HepG2 (cell line): ENCODE results near the gene CPVL. TPM values are rescaled to one million over a fixed set of nuclear protein-coding genes. Genes with fewer than 3 reads are reported as not detected.

Experiments used
- ATAC-seq: fragments of 200-7000 bp; cut with Tn5 transposase; 3 replicates; pipeline ENCODE4 v1.9.1; 2020; ENCODE audit warnings: mild to moderate bottlenecking, moderate library complexity
- BruUV-seq: library from RNA; stranded (reverse); fragments of 400-500 nt; replicated peaks from 2 replicates; lab custom pipeline; 2021; lab: Mats Ljungman, UMichigan
- CTCF ChIA-PET: fragments of 300-600 bp; formaldehyde crosslinking; extraction: SDS; loops from one replicate; lab custom pipeline; 2021; ENCODE audit warnings: low total read pairs, inconsistent platforms, low intra/inter-chr PET ratio; lab: Yijun Ruan, JAX
- POLR2A ChIA-PET: fragments of 350-600 bp; sonication (Branson Sonifier 250); formaldehyde crosslinking; loops from one replicate; lab custom pipeline; 2020; ENCODE audit warnings: antibody characterized with exemption, inconsistent platforms; lab: Yijun Ruan, JAX
- DNase-seq: peaks from one replicate; pipeline ENCODE4 v3.0.0-alpha.2; 2015; ENCODE audit warnings: low spot score
- FAIRE-seq: peaks from 3 replicates; lab custom pipeline; 2011; peaks lifted over from hg19 to GRCh38; lab: Jason Lieb, UNC
- H2AFZ ChIP-seq: one replicate; pipeline ENCODE4 v1.6.1; 2011; ENCODE audit warnings: low read length, inconsistent platforms
- H3K27ac ChIP-seq: fragments of 300-600 bp; 3 replicates; pipeline ENCODE4 v1.8.0; 2011; ENCODE audit warnings: mixed run types, mild to moderate bottlenecking, mixed read lengths, low read length, inconsistent platforms; ENCODE audit not compliant: insufficient read depth; ENCODE audit errors: extremely low read length
- H3K27me3 ChIP-seq, 2 experiments: fragments of 200-600 bp in 1 of 2; 2 replicates in 1 of 2; 3 replicates in 1 of 2; pipeline versions ENCODE4 v1.6.0 to v1.8.0; 2011; ENCODE audit warnings: low read length in 2 of 2, mild to moderate bottlenecking in 2 of 2, moderate library complexity in 2 of 2, inconsistent platforms in 1 of 2; ENCODE audit not compliant: insufficient read depth in 2 of 2, control insufficient read depth in 1 of 2
- H3K36me3 ChIP-seq, 2 experiments: fragments of 200-600 bp in 1 of 2; replicated peaks in 1 of 2; 2 replicates in 1 of 2; 3 replicates in 1 of 2; pipeline versions ENCODE4 v1.5.1 to v1.8.0; 2011; ENCODE audit warnings: low read length in 2 of 2, inconsistent platforms in 1 of 2; ENCODE audit not compliant: insufficient read depth in 2 of 2, control insufficient read depth in 1 of 2
- H3K4me1 ChIP-seq: 2 replicates; pipeline ENCODE4 v1.5.1; 2012; ENCODE audit warnings: low read length, inconsistent platforms; ENCODE audit not compliant: insufficient read depth
- H3K4me2 ChIP-seq: 2 replicates; pipeline ENCODE4 v1.6.0; 2011; ENCODE audit warnings: low read depth, low read length, inconsistent platforms
- H3K4me3 ChIP-seq, 3 experiments: fragments of 200-600 bp in 1 of 3; sonication (generic), shearing (Covaris generic) in 1 of 3; replicated peaks in 1 of 3; 2 replicates each; pipeline ENCODE4 v1.5.1; 2011 to 2016; ENCODE audit warnings: low read length in 3 of 3, inconsistent platforms in 2 of 3, low read depth in 2 of 3, mild to moderate bottlenecking in 2 of 3, control low read depth in 1 of 3, mixed read lengths in 1 of 3; ENCODE audit not compliant: insufficient read depth in 1 of 3
- H3K79me2 ChIP-seq: one replicate; pipeline ENCODE4 v1.6.1; 2011; ENCODE audit warnings: low read length, inconsistent platforms; ENCODE audit not compliant: insufficient read depth
- H3K9ac ChIP-seq: 2 replicates; pipeline ENCODE4 v1.6.0; 2011; ENCODE audit warnings: mild to moderate bottlenecking, low read depth, low read length, inconsistent platforms; ENCODE audit not compliant: insufficient read depth
- H3K9me3 ChIP-seq: 2 replicates; pipeline ENCODE4 v1.5.1; 2012; ENCODE audit warnings: mild to moderate bottlenecking, low read length
- H4K20me1 ChIP-seq: 2 replicates; pipeline ENCODE4 v1.6.0; 2011; ENCODE audit warnings: inconsistent platforms, mild to moderate bottlenecking, low read length, moderate library complexity; ENCODE audit not compliant: insufficient read depth
- REL ChIP-seq: sonication (generic); formaldehyde crosslinking; conservative IDR thresholded peaks from 2 replicates; pipeline ENCODE4 v1.8.0; 2022; ENCODE audit warnings: mild to moderate bottlenecking, missing genetic modification reagents, moderate library complexity
- SRSF4 ChIP-seq: fragments of 200-400 bp; formaldehyde crosslinking; IDR thresholded peaks from one replicate; pipeline ENCODE4 v1.6.1; 2018; ENCODE audit warnings: mild to moderate bottlenecking, low read depth, low read length, moderate library complexity; ENCODE audit not compliant: poor library complexity, severe bottlenecking
- ZBTB7B ChIP-seq: sonication (generic); formaldehyde crosslinking; IDR thresholded peaks from 2 replicates; pipeline ENCODE4 v1.4.0; 2020; ENCODE audit warnings: missing genetic modification reagents
- ZKSCAN5 ChIP-seq: sonication (generic); formaldehyde crosslinking; IDR thresholded peaks from 2 replicates; pipeline ENCODE4 v1.5.1; 2020; ENCODE audit warnings: mild to moderate bottlenecking, missing genetic modification reagents
- ZKSCAN8 ChIP-seq: IDR thresholded peaks from 2 replicates; pipeline ENCODE4 v1.6.1; 2016; ENCODE audit warnings: borderline replicate concordance, missing genetic modification reagents, missing compliant biosample characterization
- ZNF10 ChIP-seq: sonication (generic); formaldehyde crosslinking; IDR thresholded peaks from 2 replicates; pipeline ENCODE4 v1.4.0; 2020; ENCODE audit warnings: mild to moderate bottlenecking, low read depth, missing genetic modification reagents, borderline replicate concordance
- ZNF138 ChIP-seq: sonication (generic); formaldehyde crosslinking; IDR thresholded peaks from 2 replicates; pipeline ENCODE4 v1.5.0; 2020; ENCODE audit warnings: mild to moderate bottlenecking, low read depth, missing genetic modification reagents
- ZNF251 ChIP-seq: sonication (generic); formaldehyde crosslinking; IDR thresholded peaks from 2 replicates; pipeline ENCODE4 v1.9.0; 2021; ENCODE audit warnings: mild to moderate bottlenecking, missing genetic modification reagents
- ZNF30 ChIP-seq: sonication (generic); formaldehyde crosslinking; IDR thresholded peaks from 2 replicates; pipeline ENCODE4 v1.5.0; 2020; ENCODE audit warnings: mild to moderate bottlenecking, missing genetic modification reagents
- ZSCAN22 ChIP-seq: sonication (generic); formaldehyde crosslinking; IDR thresholded peaks from 2 replicates; pipeline ENCODE4 v1.4.0; 2020; ENCODE audit warnings: mild to moderate bottlenecking, missing genetic modification reagents
- WGBS: methylation state at CpG from one replicate; pipeline ENCODE4 v1.1.6; 2017; ENCODE audit warnings: low lambda C conversion rate; 5-methylcytosine and 5-hydroxymethylcytosine counted together
- in situ Hi-C: cut with HindIII; loops from 2 replicates; pipeline ENCODE4 v1.10.0; 2017; ENCODE audit warnings: low pct_unique_long_range_greater_than_20kb; ENCODE audit not compliant: extremely low pct_ligation_motif_present
- intact Hi-C: fragments of 100-400 bp; cut with micrococcal nuclease; formaldehyde crosslinking; loops from one replicate; pipeline ENCODE4 v1.10.0; 2022; ENCODE audit not compliant: unreplicated experiment
- polyA plus RNA-seq, 8 experiments: library from polyadenylated mRNA; depleted of rRNA in 3 of 8; stranded (reverse) in 7 of 8; unstranded in 1 of 8; fragments of >200 nt; fragmentation: Illumina TruSeq in 4 of 8; extraction: Trizol in 4 of 8; gene quantifications; 2 replicates each; pipeline versions ENCODE4 v1.2.1 to v1.2.3, GENCODE V29; 2011 to 2016; ENCODE audit warnings: low read depth in 4 of 8, missing spikeins in 1 of 8, mixed read lengths in 1 of 8; ENCODE audit not compliant: insufficient read depth in 1 of 8
- total RNA-seq, 5 experiments: library from RNA; depleted of rRNA; stranded (reverse); fragments of >200 nt; fragmentation: Illumina TruSeq; extraction: Trizol; gene quantifications; 2 replicates each; pipeline ENCODE4 v1.2.3, GENCODE V29; 2016; ENCODE audit warnings: low read depth in 1 of 5
- TF ChIP-seq, protein P1 (sequence below), 2 experiments: IDR thresholded peaks; 2 replicates each; pipeline ENCODE4 v1.6.1; 2011 to 2012; ENCODE audit warnings: low read length in 2 of 2, borderline replicate concordance in 1 of 2, low read depth in 1 of 2, mild to moderate bottlenecking in 1 of 2, moderate library complexity in 1 of 2
- TF ChIP-seq, protein P2 (sequence below), 2 experiments: sonication (generic) in 1 of 2; formaldehyde crosslinking in 1 of 2; IDR thresholded peaks; 2 replicates each; pipeline versions ENCODE4 v1.5.1 to v1.6.1; 2011 to 2020; ENCODE audit warnings: borderline replicate concordance in 1 of 2, low read depth in 1 of 2, low read length in 1 of 2, mild to moderate bottlenecking in 1 of 2, missing genetic modification reagents in 1 of 2, moderate library complexity in 1 of 2

CPVL gene
- total and polyA plus RNA-seq, 2 of the 13 experiments (the other 11 are each of a cell fraction or from before 2014, with no cell fraction given) = 59.2 to 294 TPM

DNA sequence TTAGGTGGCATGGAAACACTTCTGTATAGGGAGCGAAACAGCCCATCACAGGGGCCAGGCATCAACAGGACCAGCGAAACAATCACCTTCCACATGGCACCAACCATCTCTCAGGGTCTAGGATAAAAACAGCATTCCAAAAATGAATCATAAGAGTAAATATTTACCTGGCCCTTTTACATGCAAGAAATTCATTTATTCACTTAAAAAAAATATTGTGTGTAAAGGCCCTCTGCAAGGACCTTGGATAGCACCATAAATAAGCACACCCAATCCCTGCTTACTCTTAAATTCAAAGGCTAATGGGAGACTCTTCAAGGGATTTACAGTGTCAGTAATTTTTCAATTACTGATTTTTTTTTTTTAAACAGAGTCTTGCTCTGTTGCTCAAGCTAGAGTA lies 25.4 kb downstream of the CPVL start:
- H2AFZ ChIP-seq = no peak overlapping the region
- CTCF ChIA-PET = no interaction called here
- H3K9ac ChIP-seq = no peak overlapping the region
- no peak overlapping the region for H3K27ac ChIP-seq
- in situ Hi-C loops (loop anchor here (10.0 kb wide), 1 partner anchor 284 kb away; no protein-coding TSS in a partner anchor), intact Hi-C loops (no loop called here)
- ATAC-seq (no peak), DNase-seq (no peak), FAIRE-seq (no peak)
- H3K4me1 ChIP-seq = peaks cover 24% of the 10 kb centered on the region
- no peaks in the 10 kb centered on the region for H3K27me3 ChIP-seq
- POLR2A ChIA-PET = interaction anchor here (1.7 kb wide), 1 partner anchor 70 kb away, joined by 5 read pairs; no protein-coding TSS in a partner anchor
- BruUV-seq = no TSS peak
- H3K79me2 ChIP-seq = no peaks in the 10 kb centered on the region
- TF ChIP-seq SRSF4 = no peak
- TF ChIP-seq, protein P1, sequence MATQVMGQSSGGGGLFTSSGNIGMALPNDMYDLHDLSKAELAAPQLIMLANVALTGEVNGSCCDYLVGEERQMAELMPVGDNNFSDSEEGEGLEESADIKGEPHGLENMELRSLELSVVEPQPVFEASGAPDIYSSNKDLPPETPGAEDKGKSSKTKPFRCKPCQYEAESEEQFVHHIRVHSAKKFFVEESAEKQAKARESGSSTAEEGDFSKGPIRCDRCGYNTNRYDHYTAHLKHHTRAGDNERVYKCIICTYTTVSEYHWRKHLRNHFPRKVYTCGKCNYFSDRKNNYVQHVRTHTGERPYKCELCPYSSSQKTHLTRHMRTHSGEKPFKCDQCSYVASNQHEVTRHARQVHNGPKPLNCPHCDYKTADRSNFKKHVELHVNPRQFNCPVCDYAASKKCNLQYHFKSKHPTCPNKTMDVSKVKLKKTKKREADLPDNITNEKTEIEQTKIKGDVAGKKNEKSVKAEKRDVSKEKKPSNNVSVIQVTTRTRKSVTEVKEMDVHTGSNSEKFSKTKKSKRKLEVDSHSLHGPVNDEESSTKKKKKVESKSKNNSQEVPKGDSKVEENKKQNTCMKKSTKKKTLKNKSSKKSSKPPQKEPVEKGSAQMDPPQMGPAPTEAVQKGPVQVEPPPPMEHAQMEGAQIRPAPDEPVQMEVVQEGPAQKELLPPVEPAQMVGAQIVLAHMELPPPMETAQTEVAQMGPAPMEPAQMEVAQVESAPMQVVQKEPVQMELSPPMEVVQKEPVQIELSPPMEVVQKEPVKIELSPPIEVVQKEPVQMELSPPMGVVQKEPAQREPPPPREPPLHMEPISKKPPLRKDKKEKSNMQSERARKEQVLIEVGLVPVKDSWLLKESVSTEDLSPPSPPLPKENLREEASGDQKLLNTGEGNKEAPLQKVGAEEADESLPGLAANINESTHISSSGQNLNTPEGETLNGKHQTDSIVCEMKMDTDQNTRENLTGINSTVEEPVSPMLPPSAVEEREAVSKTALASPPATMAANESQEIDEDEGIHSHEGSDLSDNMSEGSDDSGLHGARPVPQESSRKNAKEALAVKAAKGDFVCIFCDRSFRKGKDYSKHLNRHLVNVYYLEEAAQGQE (IDR thresholded peaks at IDR 0.05; ENCODE audit: borderline replicate concordance in 1 of 2, low read depth in 1 of 2, low read length in 2 of 2) = peak in 1 of 2 experiments; percentile 77; a peak in 2 of 4 replicates
- no peak overlapping the region for H3K4me2 ChIP-seq
- H4K20me1 ChIP-seq = no peaks in the 10 kb centered on the region
- no peaks in the 10 kb centered on the region for H3K9me3 ChIP-seq
- 94% methylated on average over 2 of the region's 2 CpGs for WGBS
- peaks cover 3 to 12% of the 10 kb centered on the region in 2 experiments; a peak in 4 of 5 replicates for H3K36me3 ChIP-seq
- H3K4me3 ChIP-seq = no peak overlapping the region

DNA sequence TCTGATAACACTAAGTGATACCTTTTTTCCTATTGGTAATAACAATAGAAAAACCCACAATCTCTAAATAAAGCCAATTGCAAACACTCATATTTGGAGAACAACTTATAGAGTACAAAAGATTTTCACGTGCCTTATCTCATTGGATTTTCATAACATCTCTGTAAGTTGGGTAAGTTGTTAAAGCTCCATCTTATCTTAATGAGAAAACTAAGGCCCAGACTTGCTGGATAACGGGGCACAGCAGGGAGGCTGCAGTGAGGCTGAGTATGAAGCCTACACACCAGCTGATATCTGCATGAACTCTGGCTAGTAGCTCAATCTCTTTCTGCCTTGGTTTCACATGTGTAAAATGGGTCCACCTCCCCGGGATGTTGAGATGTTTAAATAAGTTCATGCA lies 26.8 kb downstream of the CPVL start:
- CTCF ChIA-PET = no interaction called here
- WGBS = 99% methylated on average over 3 of the region's 3 CpGs

More for the DNA sequence above, 26.8 kb downstream of the CPVL start:
- ATAC-seq (no peak), DNase-seq (no peak), FAIRE-seq (no peak)
- no TSS peak for BruUV-seq
- H3K27me3 ChIP-seq = no peaks in the 10 kb centered on the region
- no peak overlapping the region for H3K9ac ChIP-seq
- no peak overlapping the region for H3K27ac ChIP-seq
- H3K79me2 ChIP-seq = no peaks in the 10 kb centered on the region
- in situ Hi-C loops = no loop called here
- H2AFZ ChIP-seq = no peak overlapping the region
- H3K4me3 ChIP-seq = no peak overlapping the region
- peaks cover 3 to 12% of the 10 kb centered on the region in 2 experiments; a peak in 4 of 5 replicates for H3K36me3 ChIP-seq
- TF ChIP-seq ZNF251 (CRISPR knock-in tag) (no peak), ZKSCAN5 (CRISPR knock-in tag) (no peak), ZNF30 (CRISPR knock-in tag) (no peak), REL (no peak), ZKSCAN8 (CRISPR knock-in tag) (no peak), ZNF10 (CRISPR knock-in tag) (no peak), ZSCAN22 (CRISPR knock-in tag) (no peak), ZNF138 (no peak), ZBTB7B (CRISPR knock-in tag) (no peak)
- TF ChIP-seq, protein P2, sequence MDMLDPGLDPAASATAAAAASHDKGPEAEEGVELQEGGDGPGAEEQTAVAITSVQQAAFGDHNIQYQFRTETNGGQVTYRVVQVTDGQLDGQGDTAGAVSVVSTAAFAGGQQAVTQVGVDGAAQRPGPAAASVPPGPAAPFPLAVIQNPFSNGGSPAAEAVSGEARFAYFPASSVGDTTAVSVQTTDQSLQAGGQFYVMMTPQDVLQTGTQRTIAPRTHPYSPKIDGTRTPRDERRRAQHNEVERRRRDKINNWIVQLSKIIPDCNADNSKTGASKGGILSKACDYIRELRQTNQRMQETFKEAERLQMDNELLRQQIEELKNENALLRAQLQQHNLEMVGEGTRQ (IDR thresholded peaks at IDR 0.05; ENCODE audit: low read depth, low read length) = no peak
- TF ChIP-seq, protein P2 (CRISPR knock-in tag; IDR thresholded peaks at IDR 0.05; ENCODE audit: borderline replicate concordance) = no peak
- POLR2A ChIA-PET = interaction anchor here (1.7 kb wide), 1 partner anchor 71 kb away, joined by 5 read pairs; no protein-coding TSS in a partner anchor
- peaks cover 31% of the 10 kb centered on the region for H3K4me1 ChIP-seq
- intact Hi-C loops = no loop called here
- H3K9me3 ChIP-seq = no peaks in the 10 kb centered on the region
- H4K20me1 ChIP-seq = no peaks in the 10 kb centered on the region
- H3K4me2 ChIP-seq = no peak overlapping the region
